Effector memory CD8-positive, alpha-beta T cell (primary cell): ENCODE results near the gene PAN3.

Source experiments
- ATAC-seq: fragments of 150-1000 bp; cut with Tn5 transposase; replicated peaks from 2 replicates; pipeline ENCODE4 v1.10.0; 2021; ENCODE audit warnings: mild to moderate bottlenecking, moderate library complexity
- DNase-seq, 3 experiments: peaks; one replicate each; pipeline ENCODE4 v3.0.0; 2021
- H3K27ac Mint-ChIP-seq, 2 donors: one replicate each; pipeline ENCODE4 v1.8.0; 2022; ENCODE audit warnings: mild to moderate bottlenecking in 2 of 2, mixed read lengths in 2 of 2, moderate library complexity in 2 of 2
- H3K27me3 Mint-ChIP-seq, 2 donors: one replicate each; pipeline ENCODE4 v1.8.0; 2022; ENCODE audit warnings: mixed read lengths in 2 of 2
- H3K36me3 Mint-ChIP-seq: one replicate; pipeline ENCODE4 v1.8.0; 2022; ENCODE audit warnings: mild to moderate bottlenecking, moderate library complexity, mixed read lengths; ENCODE audit not compliant: insufficient read depth
- H3K4me1 Mint-ChIP-seq, 2 donors: one replicate each; pipeline ENCODE4 v1.8.0; 2022; ENCODE audit warnings: low read depth in 2 of 2, mixed read lengths in 2 of 2
- H3K4me3 Mint-ChIP-seq, 2 donors: one replicate each; pipeline ENCODE4 v1.8.0; 2022; ENCODE audit warnings: mild to moderate bottlenecking in 2 of 2, mixed read lengths in 2 of 2, moderate library complexity in 2 of 2
- H3K9me3 Mint-ChIP-seq, 2 donors: one replicate each; pipeline ENCODE4 v1.8.0; 2022; ENCODE audit warnings: mixed read lengths in 2 of 2

The PAN3 gene

DNA sequence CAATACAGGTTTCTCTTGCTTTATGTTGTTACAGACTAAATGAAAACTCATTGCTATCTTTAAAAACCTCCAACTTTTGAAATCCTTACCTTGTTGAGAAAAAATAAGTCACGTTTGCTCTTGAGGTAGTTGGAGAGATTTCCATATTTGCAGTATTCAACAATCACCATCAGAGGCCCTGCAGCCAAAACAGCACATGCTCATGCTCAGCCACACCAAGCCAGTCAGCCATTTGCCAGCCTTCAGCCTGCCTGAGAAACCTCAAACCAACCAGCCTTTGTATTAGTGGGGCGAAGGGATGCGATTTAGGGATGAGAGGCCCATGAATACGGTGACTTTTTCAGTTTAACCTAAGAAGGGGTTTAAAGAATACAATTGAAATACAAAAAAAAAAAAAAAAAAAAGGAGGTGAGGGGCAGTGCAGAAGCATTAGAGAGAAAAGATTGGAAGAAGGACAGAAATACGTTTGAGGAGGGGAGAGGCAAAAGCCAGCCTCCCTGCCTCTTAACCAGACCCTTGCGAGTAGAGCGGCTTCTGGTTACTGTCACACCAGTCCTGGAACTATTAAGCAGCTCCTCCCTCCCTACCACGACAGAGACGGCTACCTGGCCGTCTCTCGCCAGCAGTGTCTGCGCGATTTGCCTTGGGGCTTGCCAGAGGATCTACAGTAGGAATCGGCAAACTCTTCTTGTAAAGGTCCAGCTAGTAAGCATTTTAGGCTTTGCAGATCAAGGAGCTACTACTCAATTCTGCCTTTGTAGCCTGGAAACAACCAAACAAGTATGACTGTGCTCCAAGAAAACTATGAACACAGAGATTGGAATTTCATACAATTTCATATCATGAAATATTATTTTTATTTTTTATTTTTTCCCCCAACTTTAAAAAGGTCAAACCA lies 189.3 kb downstream of the PAN3 start:
- Mint-ChIP-seq H3K27ac (no peak overlapping the region), H3K4me3 (no peak overlapping the region), H3K4me1 (no peaks in the 10 kb centered on the region), H3K27me3 (peaks cover 0 to 28% of the 10 kb centered on the region in 2 donors), H3K9me3 (no peaks in the 10 kb centered on the region), H3K36me3 (no peaks in the 10 kb centered on the region)
- DNase-seq: no peak
- ATAC-seq: no peak

GRCh38 chr13:28328271-28328607 lies 189.9 kb downstream of the PAN3 start:
- no peaks in the 10 kb centered on the region for H3K36me3 Mint-ChIP-seq
- H3K9me3 Mint-ChIP-seq: no peaks in the 10 kb centered on the region
- no peak overlapping the region for H3K4me3 Mint-ChIP-seq
- H3K27ac Mint-ChIP-seq: no peak overlapping the region
- no peaks in the 10 kb centered on the region for H3K4me1 Mint-ChIP-seq
- peaks cover 0 to 28% of the 10 kb centered on the region in 2 donors for H3K27me3 Mint-ChIP-seq
- ATAC-seq (no peak), DNase-seq (no peak)

GRCh38 chr13:28329395-28330158 lies 191.2 kb downstream of the PAN3 start:
- H3K27ac Mint-ChIP-seq: no peak overlapping the region
- H3K27me3 Mint-ChIP-seq: peaks cover 0 to 20% of the 10 kb centered on the region in 2 donors
- ATAC-seq (no peak), DNase-seq (no peak)
- no peaks in the 10 kb centered on the region for H3K4me1 Mint-ChIP-seq
- no peaks in the 10 kb centered on the region for H3K36me3 Mint-ChIP-seq
- no peaks in the 10 kb centered on the region for H3K9me3 Mint-ChIP-seq
- no peak overlapping the region for H3K4me3 Mint-ChIP-seq

- no peaks in the 10 kb centered on the region for H3K36me3 Mint-ChIP-seq
- no peaks in the 10 kb centered on the region for H3K9me3 Mint-ChIP-seq
- ATAC-seq (no peak), DNase-seq (no peak)
- H3K4me1 Mint-ChIP-seq: no peaks in the 10 kb centered on the region
- H3K27ac Mint-ChIP-seq: no peak overlapping the region
- no peak overlapping the region for H3K4me3 Mint-ChIP-seq
- peaks cover 9 to 29% of the 10 kb centered on the region in 2 donors for H3K27me3 Mint-ChIP-seq
These were observed 195.0 kb downstream of the PAN3 start for GRCh38 chr13:28333204-28333881.

DNA sequence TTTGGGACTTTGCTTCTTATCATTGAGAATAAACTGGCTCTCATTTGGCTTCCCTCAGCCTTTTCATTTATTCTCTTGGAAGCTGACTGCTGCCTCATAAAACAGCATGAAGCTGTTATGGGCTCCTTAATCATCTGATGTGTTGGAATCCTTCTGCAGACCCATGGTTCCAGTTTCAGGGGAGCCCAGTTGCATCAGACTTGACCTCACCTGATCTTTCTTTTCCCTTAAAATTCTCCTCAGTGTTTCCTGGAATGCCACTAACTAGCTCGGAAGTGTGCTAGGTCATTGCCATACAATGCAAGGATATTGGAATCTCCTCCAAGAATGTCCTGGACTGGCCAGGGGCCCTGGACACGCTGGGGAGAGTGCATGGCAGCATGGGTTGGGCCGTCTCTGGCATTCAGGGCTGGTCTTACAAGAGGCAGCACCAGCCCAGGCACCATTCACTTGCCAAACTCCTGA lies 197.9 kb downstream of the PAN3 start:
- Mint-ChIP-seq H3K36me3 (no peaks in the 10 kb centered on the region), H3K9me3 (no peaks in the 10 kb centered on the region), H3K4me1 (no peaks in the 10 kb centered on the region), H3K27ac (no peak overlapping the region), H3K27me3 (peaks cover 19 to 27% of the 10 kb centered on the region in 2 donors), H3K4me3 (no peak overlapping the region)
- no peak for DNase-seq
- ATAC-seq: no peak

GRCh38 chr13:28337166-28338005 lies 199.0 kb downstream of the PAN3 start:
- ATAC-seq: no peak
- no peak overlapping the region for H3K27ac Mint-ChIP-seq
- no peak overlapping the region for H3K4me3 Mint-ChIP-seq
- no peaks in the 10 kb centered on the region for H3K4me1 Mint-ChIP-seq
- peaks cover 19 to 32% of the 10 kb centered on the region in 2 donors for H3K27me3 Mint-ChIP-seq
- no peaks in the 10 kb centered on the region for H3K9me3 Mint-ChIP-seq
- no peak for DNase-seq
- no peaks in the 10 kb centered on the region for H3K36me3 Mint-ChIP-seq

GRCh38 chr13:28338006-28338574 lies 199.7 kb downstream of the PAN3 start:
- ATAC-seq (no peak), DNase-seq (no peak)
- Mint-ChIP-seq H3K27ac (no peak overlapping the region), H3K27me3 (peaks cover 19 to 35% of the 10 kb centered on the region in 2 donors), H3K4me3 (no peak overlapping the region), H3K36me3 (no peaks in the 10 kb centered on the region), H3K9me3 (no peaks in the 10 kb centered on the region), H3K4me1 (no peaks in the 10 kb centered on the region)

- no peak overlapping the region for H3K27ac Mint-ChIP-seq
- no peaks in the 10 kb centered on the region for H3K36me3 Mint-ChIP-seq
- H3K4me3 Mint-ChIP-seq: no peak overlapping the region
- ATAC-seq: no peak
- H3K4me1 Mint-ChIP-seq: no peaks in the 10 kb centered on the region
- no peak for DNase-seq
- H3K9me3 Mint-ChIP-seq: no peaks in the 10 kb centered on the region
- peaks cover 21 to 38% of the 10 kb centered on the region in 2 donors for H3K27me3 Mint-ChIP-seq
These were observed 200.4 kb downstream of the PAN3 start for GRCh38 chr13:28338742-28339141.

DNA sequence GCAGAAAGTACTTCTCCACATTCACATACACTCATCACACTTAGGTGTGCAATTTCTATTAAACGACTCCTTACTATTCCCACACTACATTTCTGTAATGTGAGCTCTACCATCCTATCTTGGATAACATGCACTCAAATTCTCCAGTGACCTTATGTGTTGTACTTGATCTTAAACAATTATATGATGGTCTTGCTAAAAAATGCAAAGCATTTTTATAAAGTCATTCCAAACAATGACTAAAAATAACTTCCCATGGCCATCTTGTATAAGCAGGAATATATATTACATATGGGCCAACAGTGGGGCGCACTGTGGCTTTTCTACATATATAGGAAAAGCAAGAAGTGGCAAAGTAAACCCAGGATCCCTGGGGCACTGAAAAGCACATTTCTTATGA lies 201.1 kb downstream of the PAN3 start:
- Mint-ChIP-seq H3K36me3 (no peaks in the 10 kb centered on the region), H3K27ac (no peak overlapping the region), H3K9me3 (no peaks in the 10 kb centered on the region), H3K27me3 (peaks cover 28 to 44% of the 10 kb centered on the region in 2 donors), H3K4me1 (no peaks in the 10 kb centered on the region), H3K4me3 (no peak overlapping the region)
- ATAC-seq (no peak), DNase-seq (no peak)

GRCh38 chr13:28340272-28340793 lies 202.0 kb downstream of the PAN3 start:
- ATAC-seq (no peak), DNase-seq (no peak)
- Mint-ChIP-seq H3K27ac (no peak overlapping the region), H3K27me3 (peaks cover 33 to 45% of the 10 kb centered on the region in 2 donors), H3K36me3 (no peaks in the 10 kb centered on the region), H3K4me1 (no peaks in the 10 kb centered on the region), H3K9me3 (no peaks in the 10 kb centered on the region), H3K4me3 (no peak overlapping the region)

DNA sequence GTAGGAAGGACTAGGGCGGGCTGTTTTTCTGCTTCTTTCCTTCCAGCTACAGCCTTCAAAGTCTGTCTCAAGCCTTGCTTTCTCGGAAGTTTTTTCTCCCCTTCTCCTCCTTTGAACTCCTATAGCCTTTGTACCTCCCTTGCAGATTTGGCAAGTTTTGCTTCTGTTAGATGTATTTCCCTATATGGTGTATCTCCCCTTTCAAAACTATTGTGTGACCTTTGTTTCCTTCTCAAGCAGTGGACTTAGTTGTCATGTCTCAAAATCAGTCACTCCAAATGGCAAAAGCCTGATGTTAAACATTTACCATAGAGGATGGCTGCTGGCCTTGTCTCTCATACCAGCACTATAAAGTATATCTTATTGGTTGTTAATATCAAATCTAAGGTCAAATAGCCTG lies 203.9 kb downstream of the PAN3 start:
- H3K4me3 Mint-ChIP-seq: no peak overlapping the region
- DNase-seq: no peak
- H3K27ac Mint-ChIP-seq: no peak overlapping the region
- no peaks in the 10 kb centered on the region for H3K4me1 Mint-ChIP-seq
- no peaks in the 10 kb centered on the region for H3K36me3 Mint-ChIP-seq
- peaks cover 46 to 49% of the 10 kb centered on the region in 2 donors for H3K27me3 Mint-ChIP-seq
- no peak for ATAC-seq
- no peaks in the 10 kb centered on the region for H3K9me3 Mint-ChIP-seq

DNA sequence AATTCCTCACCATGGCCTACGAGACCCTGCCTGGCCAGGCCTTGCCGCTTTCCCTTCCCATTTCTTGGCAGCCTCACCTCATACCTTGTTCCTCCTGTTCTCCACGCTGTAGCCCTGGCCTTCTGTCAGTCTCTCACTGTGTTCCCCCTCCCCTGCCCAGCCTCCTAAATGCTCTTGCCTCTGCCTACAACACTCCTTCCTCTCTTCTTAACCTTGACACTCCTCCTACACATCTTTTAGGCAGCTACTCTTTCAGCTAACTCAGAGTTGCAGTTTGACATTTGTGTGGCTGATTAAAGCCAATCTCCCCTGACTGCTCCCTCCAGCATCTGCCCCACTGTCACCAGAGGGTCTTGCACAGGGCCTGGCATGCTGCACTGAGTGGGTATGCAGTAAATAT lies 205.8 kb downstream of the PAN3 start:
- no peak for ATAC-seq
- H3K4me1 Mint-ChIP-seq: peaks cover 0 to 5% of the 10 kb centered on the region in 2 donors
- no peaks in the 10 kb centered on the region for H3K36me3 Mint-ChIP-seq
- no peaks in the 10 kb centered on the region for H3K9me3 Mint-ChIP-seq
- H3K27me3 Mint-ChIP-seq: peaks cover 36 to 41% of the 10 kb centered on the region in 2 donors
- no peak overlapping the region for H3K4me3 Mint-ChIP-seq
- no peak overlapping the region for H3K27ac Mint-ChIP-seq
- no peak for DNase-seq
